ENCODE measurements around the gene SELENBP1.
"Not testable (repeated sequence)": the region's sequence is repeated elsewhere in the genome, so short reads cannot be mapped to it uniquely, and the experiment has no call there.

SELENBP1 gene

GRCh38 chr1:151372058-151372934, at the start of gene SELENBP1:
Gene SELENBP1 (minus strand): TSS chr1:151372705. CDS start chr1:151372641, 64 bp downstream.
- DNase-seq (ENCODE audit: low read depth) = no peak

- DNase-seq (ENCODE audit: low read depth) = no peak
Observed at GRCh38 chr1:151419819-151420218, 47.3 kb upstream of the SELENBP1 start.

GRCh38 chr1:151418081-151418480, 45.6 kb upstream of the SELENBP1 start:
- no peak for DNase-seq (ENCODE audit: low read depth)

GRCh38 chr1:151416231-151416630, 43.7 kb upstream of the SELENBP1 start:
- no peak for DNase-seq (ENCODE audit: low read depth)

- DNase-seq (ENCODE audit: low read depth) = no peak
Observed at GRCh38 chr1:151411884-151412283, 39.4 kb upstream of the SELENBP1 start.

- no peak for DNase-seq (ENCODE audit: low read depth)
Observed at GRCh38 chr1:151408891-151409290, 36.4 kb upstream of the SELENBP1 start.

- no peak for DNase-seq (ENCODE audit: low read depth)
Observed at GRCh38 chr1:151407304-151407703, 34.8 kb upstream of the SELENBP1 start.

- no peak for DNase-seq (ENCODE audit: low read depth)
Observed at GRCh38 chr1:151406176-151406575, 33.7 kb upstream of the SELENBP1 start.

- DNase-seq (ENCODE audit: low read depth) = no peak
Observed at GRCh38 chr1:151405187-151405951, 32.9 kb upstream of the SELENBP1 start.

GRCh38 chr1:151403612-151404011, 31.1 kb upstream of the SELENBP1 start:
- DNase-seq (ENCODE audit: low read depth) = no peak

- DNase-seq (ENCODE audit: low read depth) = no peak
Observed at GRCh38 chr1:151402764-151403163, 30.3 kb upstream of the SELENBP1 start.

GRCh38 chr1:151401860-151402259, 29.4 kb upstream of the SELENBP1 start:
- DNase-seq (ENCODE audit: low read depth) = no peak

GRCh38 chr1:151401125-151401788, 28.8 kb upstream of the SELENBP1 start:
- no peak for DNase-seq (ENCODE audit: low read depth)

- peak; percentile 57 for DNase-seq (ENCODE audit: low read depth)
Observed at GRCh38 chr1:151399324-151400171, 27.0 kb upstream of the SELENBP1 start, which contains the start of gene PSMB4. Gene PSMB4 (plus strand): TSS chr1:151399573. CDS start chr1:151399588, 15 bp downstream.

GRCh38 chr1:151396265-151396664, 23.8 kb upstream of the SELENBP1 start:
- not testable (repeated sequence) for DNase-seq (ENCODE audit: low read depth)

GRCh38 chr1:151393583-151393982, 21.1 kb upstream of the SELENBP1 start:
- DNase-seq (ENCODE audit: low read depth) = no peak

- no peak for DNase-seq (ENCODE audit: low read depth)
Observed at GRCh38 chr1:151391079-151391563, 18.6 kb upstream of the SELENBP1 start.

- DNase-seq (ENCODE audit: low read depth) = not testable (repeated sequence)
Observed at GRCh38 chr1:151390221-151391078, 17.9 kb upstream of the SELENBP1 start.

GRCh38 chr1:151386002-151386401, 13.5 kb upstream of the SELENBP1 start:
- DNase-seq (ENCODE audit: low read depth) = no peak

- DNase-seq (ENCODE audit: low read depth) = no peak
Observed at GRCh38 chr1:151384584-151384983, 12.1 kb upstream of the SELENBP1 start.

Data from stimulated activated CD8-positive, alpha-beta memory T cell treated with anti-CD3 and anti-CD28 coated beads, Interleukin-7, amount 100 ng/mL, for 24 hours (primary cell).